22Rv1 (cell line): ENCODE data around the gene PGD.
A peak's percentile ranks its signal among the peaks of the same experiment; 100 is the strongest.

ENCODE experiments used
- H3K27ac ChIP-seq: fragments of 450-650 bp; 2 replicates; pipeline ENCODE4 v1.5.1; 2017
- ZFX ChIP-seq: fragments of 450-650 bp; IDR thresholded peaks from 2 replicates; pipeline ENCODE4 v1.6.1; 2017; ENCODE audit warnings: antibody characterized with exemption, borderline replicate concordance
- TF ChIP-seq, protein P1 (sequence below): fragments of 450-650 bp; IDR thresholded peaks from 2 replicates; pipeline ENCODE4 v1.5.1; 2017; ENCODE audit warnings: mild to moderate bottlenecking

Gene PGD

GRCh38 chr1:10398734-10399443, at the start of gene PGD:
Gene PGD (plus strand): TSS chr1:10399064. CDS start chr1:10399118, 54 bp downstream.
- TF ChIP-seq, protein P1, sequence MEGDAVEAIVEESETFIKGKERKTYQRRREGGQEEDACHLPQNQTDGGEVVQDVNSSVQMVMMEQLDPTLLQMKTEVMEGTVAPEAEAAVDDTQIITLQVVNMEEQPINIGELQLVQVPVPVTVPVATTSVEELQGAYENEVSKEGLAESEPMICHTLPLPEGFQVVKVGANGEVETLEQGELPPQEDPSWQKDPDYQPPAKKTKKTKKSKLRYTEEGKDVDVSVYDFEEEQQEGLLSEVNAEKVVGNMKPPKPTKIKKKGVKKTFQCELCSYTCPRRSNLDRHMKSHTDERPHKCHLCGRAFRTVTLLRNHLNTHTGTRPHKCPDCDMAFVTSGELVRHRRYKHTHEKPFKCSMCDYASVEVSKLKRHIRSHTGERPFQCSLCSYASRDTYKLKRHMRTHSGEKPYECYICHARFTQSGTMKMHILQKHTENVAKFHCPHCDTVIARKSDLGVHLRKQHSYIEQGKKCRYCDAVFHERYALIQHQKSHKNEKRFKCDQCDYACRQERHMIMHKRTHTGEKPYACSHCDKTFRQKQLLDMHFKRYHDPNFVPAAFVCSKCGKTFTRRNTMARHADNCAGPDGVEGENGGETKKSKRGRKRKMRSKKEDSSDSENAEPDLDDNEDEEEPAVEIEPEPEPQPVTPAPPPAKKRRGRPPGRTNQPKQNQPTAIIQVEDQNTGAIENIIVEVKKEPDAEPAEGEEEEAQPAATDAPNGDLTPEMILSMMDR, result peak; percentile 17; the same call in 1 of the 2 replicates
- no peak for TF ChIP-seq ZFX
- peak within 1 kb of the TSS; percentile 97 for H3K27ac ChIP-seq

- TF ChIP-seq, protein P1, result no peak
- TF ChIP-seq ZFX, result no peak
- H3K27ac ChIP-seq, result no peak overlapping the region
Measured at GRCh38 chr1:10353282-10353681, 45.6 kb upstream of the PGD start.

- no peak overlapping the region for H3K27ac ChIP-seq
- TF ChIP-seq, protein P1, result no peak
- TF ChIP-seq ZFX, result no peak
Measured at GRCh38 chr1:10353693-10354092, 45.2 kb upstream of the PGD start.

GRCh38 chr1:10360045-10360444, 38.8 kb upstream of the PGD start:
- no peak overlapping the region for H3K27ac ChIP-seq
- no peak for TF ChIP-seq ZFX
- TF ChIP-seq, protein P1, result no peak

DNA sequence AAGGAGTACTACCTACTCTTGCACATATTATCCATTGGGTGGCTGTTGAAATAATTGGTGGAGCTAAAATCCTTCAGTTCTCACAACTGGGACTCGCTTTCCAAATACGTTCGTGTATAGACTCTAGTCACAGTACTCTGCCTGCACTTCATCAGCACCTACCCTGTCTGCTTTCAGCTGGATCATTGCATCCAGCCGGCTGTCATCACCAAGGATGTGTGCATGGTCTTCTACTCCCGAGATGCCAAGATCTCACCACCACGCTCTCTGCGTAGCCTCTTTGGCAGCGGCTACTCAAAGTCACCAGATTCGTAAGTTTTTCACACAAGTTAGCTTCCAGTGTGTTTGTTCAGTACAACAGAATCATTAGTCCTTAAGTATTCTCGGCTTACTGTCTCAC, 37.3 kb upstream of the PGD start:
- TF ChIP-seq ZFX, result no peak
- TF ChIP-seq, protein P1, result no peak
- no peak overlapping the region for H3K27ac ChIP-seq

DNA sequence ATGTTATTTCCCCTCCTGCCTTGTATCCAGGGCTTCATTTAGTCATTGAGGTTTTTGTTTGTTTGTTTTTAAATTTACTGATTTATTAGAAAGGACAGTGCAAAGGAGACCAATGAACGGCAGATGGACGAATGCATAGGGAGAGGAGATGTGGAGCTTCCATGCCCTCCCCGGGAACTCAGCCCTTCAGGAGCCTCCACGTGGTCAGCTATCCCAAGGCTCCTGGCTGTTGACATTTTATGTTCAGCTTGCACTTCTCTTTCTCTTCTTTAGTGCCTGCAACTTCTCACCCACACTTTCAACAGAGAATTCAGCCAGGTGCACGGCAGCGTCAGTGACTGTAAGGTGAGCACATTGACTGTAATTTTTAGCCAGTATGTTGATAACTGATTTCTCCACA, 30.7 kb upstream of the PGD start:
- no peak overlapping the region for H3K27ac ChIP-seq
- TF ChIP-seq, protein P1, result no peak
- TF ChIP-seq ZFX, result no peak

DNA sequence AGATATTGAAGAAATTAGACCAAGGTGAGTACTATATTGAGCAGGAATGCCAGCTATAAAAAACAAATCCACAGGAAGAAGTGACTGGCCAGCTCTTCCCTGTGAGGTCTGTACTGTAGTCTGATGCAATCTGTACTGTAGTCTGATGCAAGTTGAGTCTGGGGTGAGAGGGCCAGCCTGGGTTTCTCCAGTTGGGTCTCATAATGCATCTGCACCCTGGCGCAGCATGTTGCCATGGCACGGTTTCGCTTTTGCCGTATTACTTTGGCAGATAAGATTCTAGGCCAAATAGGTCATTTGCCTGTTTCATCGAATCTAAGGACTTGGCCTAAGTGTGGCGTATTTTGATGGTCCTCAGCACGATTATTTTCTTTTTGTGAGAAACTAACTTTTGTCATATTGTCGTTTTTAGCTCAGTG, 24.4 kb upstream of the PGD start:
- no peak overlapping the region for H3K27ac ChIP-seq
- no peak for TF ChIP-seq ZFX
- TF ChIP-seq, protein P1, result no peak
